Activated CD4-positive, CD25-positive, alpha-beta regulatory T cell treated with anti-CD3 and anti-CD28 coated beads, Interleukin-2, amount 50 U/mL, for 16 hours (primary cell): Measurements from ENCODE around the gene FOXP1.
"Not testable (repeated sequence)": the region's sequence is repeated elsewhere in the genome, so short reads cannot be mapped to it uniquely, and the experiment has no call there.

ENCODE experiments used
- DNase-seq: peaks from one replicate; pipeline ENCODE4 v3.0.0-alpha.2; 2020; ENCODE audit warnings: low read depth, low spot score

The FOXP1 gene

DNA sequence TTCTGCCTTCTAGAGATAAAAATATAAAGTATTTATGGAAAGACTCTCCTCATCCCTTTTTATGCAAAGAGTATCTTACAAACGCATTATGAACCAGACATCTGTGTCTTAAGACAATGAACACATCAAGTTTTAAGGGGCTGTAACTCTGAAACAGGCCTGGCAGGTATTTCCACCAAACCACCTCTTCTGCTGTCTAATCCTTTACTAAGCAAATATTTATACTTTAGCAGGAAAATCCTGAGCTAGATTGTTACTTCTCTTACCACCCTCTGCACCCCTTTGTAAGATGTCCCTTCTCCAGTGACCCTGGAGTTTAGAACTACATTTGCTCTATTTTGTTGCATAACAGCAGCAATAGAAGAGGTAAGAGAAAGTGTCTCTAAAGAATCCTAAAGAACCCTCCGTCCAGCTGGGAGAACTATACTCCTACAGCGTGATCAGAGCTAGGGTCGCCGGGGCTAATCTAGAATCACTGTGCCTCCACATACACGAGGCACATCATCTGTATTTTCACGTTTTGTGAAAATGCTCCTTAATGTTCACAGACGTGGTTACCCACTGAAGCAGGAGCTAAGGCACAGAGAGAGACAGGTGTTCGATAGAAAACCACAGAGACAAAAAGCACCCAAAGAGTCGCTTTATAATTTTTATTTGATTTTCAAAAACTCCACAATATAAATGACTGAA lies 129.6 kb downstream of the FOXP1 start:
- no peak for DNase-seq

DNA sequence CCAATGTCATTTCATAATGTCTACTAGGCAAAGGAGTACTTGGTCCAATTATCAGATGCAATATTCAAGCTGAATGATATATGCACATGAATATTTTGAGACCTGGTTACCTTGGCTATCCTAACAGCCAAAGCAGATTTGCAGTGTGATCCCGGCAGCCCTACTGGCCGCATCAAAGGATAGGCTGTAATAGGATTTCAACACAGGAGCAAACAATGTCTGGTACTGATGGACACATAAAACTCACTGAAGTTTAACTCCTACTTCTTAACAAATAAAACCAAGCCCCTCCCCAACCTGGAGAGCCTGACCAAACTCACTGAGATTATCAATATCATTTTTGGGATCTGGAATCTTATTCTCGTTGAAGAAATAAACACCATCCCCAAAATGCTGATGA lies 130.2 kb downstream of the FOXP1 start:
- DNase-seq, result no peak

DNA sequence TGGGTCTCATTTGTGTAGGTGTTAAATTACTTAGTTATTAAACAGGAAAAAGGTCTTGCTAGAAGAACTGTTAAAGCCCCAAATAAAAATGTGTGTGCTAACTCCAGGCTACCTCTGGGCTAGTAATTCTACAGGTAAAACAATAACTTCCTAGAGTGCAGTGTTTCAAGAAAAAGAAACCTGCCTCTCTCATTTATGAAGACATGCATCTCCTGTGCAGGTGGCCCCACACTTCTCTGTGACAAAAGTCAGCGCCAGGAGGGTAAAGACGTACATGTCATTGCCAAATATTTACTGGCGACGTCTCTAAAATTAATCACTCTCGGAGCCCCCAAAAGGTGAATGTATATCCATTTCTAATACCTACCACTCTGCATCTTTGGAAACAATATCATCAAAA lies 131.7 kb downstream of the FOXP1 start:
- DNase-seq, result no peak

DNA sequence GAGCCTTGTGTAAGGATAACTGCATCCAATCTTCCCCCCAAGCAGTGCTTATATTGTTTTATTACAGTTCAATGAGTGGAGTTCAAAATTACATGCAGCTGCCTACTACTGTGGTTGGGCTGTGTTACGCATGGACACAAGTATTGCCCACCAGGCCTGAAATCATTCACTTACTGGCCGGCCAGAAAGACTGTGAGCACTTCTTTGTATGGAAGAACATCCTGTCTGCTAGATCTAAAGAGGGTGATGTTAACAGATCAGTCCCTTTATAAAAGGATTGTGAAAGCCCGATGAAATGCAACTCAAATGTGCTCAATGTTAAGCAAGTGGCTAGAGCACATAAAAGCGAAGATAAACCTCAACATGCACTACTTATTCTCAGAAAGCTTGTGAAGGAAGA lies 132.5 kb downstream of the FOXP1 start:
- no peak for DNase-seq

DNA sequence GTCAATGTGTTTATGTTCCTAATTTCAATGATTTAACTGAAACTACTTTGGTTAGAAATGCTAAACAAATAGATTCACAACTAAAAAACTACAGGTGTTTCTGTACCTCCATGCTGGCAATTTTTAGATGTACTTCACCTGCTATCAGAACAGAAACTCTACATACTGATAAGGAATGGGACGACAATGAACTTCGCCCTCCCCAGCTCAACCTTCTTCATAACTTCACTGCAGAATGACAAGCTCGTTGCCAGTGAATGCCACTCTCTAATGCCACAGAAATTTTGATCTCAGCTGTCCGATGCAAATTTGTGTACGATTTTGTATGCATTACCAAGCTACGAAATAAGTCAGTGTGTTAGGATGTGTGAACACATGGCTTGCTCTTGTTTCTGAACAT lies 133.4 kb downstream of the FOXP1 start:
- DNase-seq, result no peak

DNA sequence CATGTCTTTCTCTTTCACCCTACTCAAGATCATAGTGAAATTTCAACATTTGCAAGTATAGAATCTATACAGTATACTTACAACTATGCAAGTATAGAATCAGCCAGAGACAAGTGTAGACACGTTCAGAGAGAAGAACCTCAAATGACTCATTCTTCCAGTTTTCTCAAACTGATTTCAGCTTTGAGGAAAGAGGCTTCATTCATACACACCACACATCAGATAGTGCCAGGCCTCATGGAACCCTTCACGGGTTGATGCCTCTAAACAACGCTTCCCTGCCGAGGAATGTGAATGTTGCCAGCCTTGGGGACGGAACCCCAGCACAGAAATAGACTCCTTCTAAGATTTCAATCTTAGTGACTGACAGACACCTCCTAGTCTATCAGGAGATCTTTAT lies 135.7 kb downstream of the FOXP1 start:
- no peak for DNase-seq

DNA sequence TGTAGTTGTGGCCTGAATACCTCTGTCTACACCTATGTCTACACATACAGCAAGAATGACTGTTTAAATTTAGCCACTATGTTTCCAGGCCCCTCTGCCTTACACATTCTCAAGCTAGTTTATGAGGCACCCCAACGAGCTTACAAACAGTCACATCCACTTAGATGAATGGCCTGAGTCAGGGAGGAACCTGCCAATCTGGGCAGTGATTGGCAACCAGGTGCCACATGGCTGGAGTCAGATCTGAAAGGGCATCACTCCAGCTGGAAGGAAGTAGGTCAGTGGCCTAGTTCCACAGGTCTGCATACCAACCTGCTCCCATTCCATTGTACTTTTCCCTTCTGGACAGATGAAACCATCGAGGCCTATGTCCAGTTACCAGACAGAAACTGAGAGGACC lies 136.3 kb downstream of the FOXP1 start:
- DNase-seq, result no peak

DNA sequence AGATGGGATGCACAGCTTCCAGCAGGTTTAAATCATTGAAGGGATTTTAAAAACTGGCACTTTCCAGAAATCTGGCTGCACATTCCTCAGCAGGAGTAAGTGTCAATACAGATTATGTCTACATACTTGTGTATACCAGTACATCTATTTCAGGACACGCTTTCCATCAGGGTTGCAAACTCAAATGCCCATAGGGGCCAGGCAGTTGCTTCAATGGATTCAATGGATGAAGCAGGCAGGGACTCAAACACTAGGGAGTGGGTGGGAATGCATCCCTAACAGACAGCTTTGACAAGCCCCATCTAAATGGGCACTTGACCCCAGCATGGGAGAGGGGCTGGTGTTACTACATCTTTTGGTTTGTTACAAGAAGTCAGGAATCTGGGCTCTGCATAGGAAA lies 136.8 kb downstream of the FOXP1 start:
- DNase-seq, result no peak

DNA sequence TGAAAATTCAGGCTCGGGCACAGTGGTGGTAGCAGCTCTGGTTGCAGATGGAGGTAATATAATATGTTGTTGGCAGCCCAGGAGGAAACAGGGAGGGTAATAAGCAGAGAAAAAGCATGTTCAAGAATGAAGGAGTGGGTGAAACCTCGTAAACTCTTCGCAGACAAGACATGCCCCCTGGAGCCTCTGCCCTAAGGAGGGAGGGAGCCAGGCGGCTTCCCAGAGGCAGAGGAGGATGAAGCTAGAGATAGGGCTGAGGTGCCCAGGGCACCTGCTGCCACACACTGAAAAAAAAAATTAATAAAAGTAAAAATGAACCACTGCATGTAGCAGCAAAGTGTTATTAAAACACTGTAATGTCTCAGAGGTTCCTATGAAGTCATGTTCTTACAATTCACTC lies 137.3 kb downstream of the FOXP1 start:
- no peak for DNase-seq

DNA sequence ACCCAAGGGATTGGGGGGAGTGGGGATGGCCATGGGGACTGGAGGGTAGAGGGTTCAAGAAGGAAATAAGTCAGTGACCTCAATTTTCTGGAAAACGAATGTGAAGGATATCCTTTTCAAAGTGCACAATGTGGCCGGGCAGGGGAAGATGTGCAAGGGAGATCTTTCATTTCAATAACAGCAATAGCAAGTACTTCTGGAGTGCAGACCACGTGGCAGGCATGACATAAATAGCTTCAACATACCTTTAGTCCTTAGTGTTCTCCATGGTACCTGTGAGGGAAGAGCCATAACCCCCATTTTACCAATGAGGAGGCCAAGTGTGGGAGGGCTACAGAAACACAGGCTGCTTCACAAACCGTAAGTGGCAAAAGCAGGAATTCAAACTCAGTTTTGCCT lies 138.7 kb downstream of the FOXP1 start:
- no peak for DNase-seq

DNA sequence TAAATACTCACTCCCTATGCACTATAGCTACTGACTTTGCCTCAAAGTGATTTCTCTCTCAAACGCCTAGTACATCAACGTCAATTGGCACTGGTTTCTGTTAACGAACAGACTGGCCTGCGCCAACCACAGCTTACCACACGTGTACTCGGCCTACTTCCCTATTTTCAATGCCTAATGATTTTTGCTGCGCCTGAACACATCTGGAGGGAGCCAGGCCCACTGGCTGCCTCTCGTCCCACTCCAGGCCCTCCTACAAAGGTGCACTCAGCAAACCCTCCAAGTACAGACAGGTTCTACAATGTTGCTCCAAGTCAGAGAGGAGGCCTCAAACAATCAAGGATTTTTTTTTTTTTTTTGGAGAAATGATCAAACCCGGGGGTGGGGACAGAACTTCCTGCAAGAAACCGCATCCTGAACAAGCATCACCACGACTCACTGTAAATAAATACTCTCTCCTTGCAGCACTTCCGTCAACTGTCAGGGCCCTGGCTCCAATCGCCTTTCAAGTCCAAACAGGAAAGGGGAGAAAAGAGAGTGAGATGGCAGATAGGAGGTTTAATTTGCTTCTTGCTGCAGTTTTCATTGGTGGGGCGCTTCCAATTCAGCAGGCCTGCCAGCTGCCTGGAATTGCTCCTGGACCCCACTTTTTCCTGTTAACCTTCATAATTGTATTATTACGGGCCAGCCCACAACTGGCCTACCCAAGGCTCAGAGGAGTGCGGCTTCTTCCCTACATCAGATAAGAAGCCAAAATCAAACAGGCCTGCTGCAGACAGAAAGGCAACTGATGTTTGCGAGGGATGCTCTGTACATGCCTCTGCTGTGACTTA lies 139.3 kb downstream of the FOXP1 start:
- DNase-seq, result peak; percentile 44

DNA sequence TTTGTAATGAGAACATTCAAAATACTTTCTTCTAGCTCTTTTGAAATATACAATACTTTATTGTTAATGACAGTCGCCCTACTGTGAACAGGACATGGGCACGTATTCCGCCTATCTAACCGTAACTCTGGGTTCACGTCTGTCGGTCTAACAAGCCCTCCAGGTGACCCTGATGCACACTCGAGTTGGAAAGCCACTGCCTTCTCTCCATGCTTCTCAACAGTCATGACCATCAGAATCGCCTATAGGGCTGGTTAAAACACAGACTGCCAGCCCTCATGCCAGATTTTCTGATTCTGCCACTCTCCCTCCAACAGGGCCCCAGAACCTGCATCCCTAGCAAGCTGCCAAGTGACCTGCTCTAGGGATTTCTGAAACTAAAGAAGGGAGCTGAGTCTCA lies 140.2 kb downstream of the FOXP1 start:
- no peak for DNase-seq

DNA sequence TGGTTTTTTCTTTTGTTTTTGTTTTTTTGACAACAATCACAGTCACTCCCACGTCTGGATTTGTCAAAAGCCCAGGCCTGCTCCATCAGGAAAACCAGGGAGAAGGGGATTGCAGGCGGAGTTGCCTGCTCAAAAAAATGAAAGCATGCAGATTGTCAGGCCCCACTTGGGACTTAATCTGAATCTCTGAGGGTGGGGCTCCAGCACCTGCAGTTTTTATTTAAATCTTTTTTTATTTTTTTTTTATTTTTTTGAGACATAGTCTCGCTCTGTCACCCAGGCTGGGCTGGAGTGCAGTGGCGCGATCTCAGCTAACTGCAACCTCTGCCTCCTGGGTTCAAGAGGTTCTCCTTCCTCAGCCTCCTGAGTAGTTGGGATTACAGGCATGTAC lies 140.9 kb downstream of the FOXP1 start:
- no peak for DNase-seq

DNA sequence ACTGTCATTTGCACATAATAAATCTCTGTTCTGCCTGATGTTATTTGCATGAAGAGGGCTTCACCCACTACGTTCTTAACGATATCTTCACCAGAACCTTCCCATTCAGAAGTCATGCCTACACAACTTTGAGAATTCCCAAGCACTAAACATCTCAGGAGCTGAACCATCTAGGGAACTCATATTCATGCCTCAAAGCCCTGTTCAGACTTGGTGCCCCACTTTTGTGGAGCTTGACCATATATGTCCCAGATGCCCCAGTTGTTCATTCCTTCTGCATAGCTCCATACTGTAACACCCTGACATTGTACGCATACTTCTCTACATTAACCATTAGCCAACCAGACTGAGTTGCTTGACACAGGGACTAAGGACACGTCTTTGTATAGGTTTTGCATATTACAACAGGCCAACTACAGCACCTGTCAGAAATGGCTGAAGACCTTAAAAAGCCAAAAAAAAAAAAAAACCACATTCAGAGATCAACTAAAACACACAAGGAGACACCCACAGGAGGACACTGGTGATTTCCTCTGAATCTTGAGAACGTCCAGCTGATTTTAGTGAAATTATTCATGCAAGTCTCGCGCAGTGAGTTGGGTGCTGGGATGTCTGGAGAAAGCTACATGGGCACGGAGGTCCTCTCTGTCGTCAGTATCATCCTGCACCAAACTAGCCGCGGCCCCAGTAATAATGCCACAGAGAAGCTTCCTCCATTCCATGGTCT lies 141.4 kb downstream of the FOXP1 start:
- no peak for DNase-seq

DNA sequence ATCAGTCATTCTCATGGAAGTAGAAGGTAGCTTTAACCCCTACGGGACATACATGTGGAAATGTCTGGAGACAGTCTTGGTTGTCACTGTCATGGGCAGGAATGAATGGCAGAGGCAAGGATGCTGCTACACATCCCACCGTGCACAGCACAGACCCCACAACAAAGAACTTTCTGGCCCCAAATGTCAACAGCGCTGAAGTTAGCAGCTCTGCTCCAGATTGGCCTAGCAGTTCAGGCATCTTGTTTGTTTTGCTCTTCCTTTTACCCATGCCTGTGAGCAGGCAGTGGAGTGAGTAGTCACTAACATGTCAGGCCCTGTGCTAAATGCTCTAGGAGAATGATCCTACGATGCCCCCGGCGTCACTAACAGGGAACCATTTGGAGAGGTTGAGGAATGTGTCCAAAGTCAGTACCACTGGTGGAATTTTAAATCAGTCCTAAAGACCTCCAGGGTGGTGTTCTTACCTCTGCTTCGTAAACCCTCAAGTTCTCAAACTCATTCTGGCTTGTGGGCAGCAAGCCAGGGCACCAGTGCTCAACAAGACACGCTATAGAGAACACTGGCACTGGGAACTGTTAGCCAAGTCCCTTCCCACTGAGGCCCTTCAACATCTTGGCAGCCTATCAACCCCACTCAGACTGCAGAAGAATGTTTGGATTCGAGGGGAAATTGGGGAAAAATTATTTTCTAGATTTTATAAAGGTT lies 142.2 kb downstream of the FOXP1 start:
- DNase-seq, result no peak

DNA sequence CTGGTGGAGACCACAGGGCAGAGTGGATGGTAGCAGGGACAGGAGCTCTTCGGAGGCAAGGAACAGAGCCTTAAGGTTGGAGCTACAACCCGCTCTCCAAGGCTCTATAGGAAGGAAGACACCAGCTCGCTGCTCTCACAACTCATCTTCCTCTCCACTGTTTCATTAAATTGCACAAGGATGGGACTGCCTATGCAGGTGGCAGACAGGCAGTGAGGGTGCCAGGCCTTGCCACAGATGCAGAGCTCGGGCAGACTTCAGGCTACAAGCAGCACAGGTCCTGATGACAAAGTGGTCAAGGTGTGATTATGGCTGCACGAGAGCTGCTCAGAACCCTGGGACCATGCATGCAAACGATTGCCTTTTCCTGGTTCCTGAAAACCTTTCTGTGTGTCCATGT lies 144.6 kb downstream of the FOXP1 start:
- no peak for DNase-seq

DNA sequence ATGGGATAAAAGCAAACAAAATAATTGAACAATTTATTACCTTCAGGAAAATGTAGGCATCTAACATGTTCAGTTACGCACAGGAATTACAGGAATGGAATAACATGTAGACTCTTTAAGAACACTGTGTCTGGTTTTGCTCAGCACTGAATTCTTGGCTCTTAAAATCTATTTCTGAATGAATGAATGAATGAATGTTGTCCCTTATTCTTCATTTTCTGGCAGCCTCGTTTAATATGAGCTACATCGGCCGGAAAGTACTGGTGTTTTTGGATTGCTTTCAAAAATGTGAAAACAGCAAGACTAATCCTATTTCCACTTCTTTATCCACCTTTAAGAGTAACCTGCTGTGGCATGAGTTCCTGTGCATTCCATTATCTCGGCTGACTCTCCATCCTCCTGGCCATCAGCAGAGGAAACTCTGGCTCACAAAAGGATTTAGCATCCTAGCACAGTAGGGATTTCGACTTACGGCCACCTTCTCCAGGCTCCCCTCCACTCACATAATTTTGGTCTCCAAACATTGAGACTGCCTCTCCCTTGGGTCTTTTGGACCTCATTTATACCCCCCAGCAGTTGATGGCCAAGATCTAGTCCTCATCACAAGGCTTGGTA lies 145.3 kb downstream of the FOXP1 start:
- no peak for DNase-seq

DNA sequence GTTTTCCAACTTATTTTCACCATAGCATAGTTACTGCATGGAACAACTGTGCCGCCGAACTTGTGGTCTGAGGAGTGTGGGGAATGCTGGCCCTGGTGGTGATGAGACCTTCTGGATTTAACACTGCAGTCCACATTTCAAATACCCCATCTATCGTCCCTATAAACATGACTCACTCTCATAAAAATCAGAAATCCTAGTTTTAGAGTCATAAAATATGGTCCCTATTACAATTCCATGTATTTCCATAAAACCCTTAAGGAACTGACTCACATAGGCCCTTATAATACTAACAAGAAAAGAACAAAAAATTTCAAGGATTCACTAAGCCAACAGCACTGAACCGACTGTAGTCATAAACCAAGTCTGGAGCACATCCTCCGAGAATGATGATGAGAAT lies 147.2 kb downstream of the FOXP1 start:
- no peak for DNase-seq

DNA sequence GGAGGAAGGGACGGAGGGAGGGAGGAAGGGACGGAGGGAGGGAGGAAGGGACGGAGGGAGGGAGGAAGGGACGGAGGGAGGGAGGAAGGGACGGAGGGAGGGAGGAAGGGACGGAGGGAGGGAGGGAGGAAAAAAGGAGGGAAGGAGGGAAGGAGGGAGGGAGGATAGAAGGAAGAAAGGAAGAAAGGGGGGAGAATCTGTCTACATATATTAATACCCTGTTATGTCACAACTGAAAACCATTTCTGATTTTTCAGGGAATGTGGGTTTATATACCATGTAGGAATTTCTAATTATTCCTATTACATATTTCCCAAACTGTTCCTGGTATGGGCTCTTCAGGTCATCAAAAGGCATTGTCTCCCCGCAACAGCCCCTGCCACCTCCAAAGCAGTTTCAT lies 147.7 kb downstream of the FOXP1 start:
- DNase-seq, result not testable (repeated sequence)

DNA sequence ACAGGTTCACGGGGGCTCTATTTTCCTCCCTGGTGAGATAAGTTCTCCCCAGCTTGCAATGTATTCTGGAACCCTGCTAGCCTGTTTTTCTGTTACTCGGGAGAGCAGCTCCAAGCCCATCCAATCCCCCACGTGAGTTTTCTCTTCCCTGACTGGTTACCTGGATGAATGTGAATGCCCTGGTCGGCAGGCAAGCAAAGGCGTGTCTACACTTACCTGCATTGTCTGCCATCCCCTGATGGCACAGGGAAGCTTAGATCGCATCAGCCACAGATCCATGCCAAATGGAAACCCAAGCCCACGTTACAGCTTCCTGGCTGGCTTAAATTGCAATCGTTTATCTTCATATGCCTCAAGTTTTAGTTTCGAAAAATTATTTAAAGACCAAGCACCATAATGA lies 149.9 kb downstream of the FOXP1 start:
- no peak for DNase-seq
